ENCODE measurements around the gene UROS.

DNA sequence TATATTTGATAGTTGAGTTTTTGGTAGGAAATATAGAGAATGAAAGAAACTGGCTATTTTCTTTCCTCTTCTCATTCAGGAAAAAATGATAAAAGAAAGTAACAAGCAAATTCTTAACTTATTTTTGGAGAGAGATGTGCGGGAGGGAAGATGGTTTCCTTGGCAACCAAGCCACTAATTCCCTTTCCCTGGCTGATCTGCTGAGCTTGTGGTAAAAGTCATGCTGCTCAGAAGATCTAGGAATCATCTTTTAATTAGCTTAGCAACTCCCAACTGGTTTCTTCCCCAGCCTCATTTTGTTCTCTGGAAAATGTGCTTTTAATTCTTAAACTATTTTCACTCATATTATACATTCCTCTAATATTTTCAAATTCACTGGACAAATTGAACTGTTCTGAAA, 11.8 kb downstream of the UROS start:
- TF ChIP-seq EP300 (IDR thresholded peaks at IDR 0.05) (no peak), POLR2A (IDR thresholded peaks at IDR 0.05) (no peak)
- TF ChIP-seq, protein P1, sequence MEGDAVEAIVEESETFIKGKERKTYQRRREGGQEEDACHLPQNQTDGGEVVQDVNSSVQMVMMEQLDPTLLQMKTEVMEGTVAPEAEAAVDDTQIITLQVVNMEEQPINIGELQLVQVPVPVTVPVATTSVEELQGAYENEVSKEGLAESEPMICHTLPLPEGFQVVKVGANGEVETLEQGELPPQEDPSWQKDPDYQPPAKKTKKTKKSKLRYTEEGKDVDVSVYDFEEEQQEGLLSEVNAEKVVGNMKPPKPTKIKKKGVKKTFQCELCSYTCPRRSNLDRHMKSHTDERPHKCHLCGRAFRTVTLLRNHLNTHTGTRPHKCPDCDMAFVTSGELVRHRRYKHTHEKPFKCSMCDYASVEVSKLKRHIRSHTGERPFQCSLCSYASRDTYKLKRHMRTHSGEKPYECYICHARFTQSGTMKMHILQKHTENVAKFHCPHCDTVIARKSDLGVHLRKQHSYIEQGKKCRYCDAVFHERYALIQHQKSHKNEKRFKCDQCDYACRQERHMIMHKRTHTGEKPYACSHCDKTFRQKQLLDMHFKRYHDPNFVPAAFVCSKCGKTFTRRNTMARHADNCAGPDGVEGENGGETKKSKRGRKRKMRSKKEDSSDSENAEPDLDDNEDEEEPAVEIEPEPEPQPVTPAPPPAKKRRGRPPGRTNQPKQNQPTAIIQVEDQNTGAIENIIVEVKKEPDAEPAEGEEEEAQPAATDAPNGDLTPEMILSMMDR (IDR thresholded peaks at IDR 0.05), result no peak

All from upper lobe of left lung (tissue), 4 donors.